HG02759 (cell line): ENCODE data around the gene G3BP1.
A peak's percentile ranks its signal among the peaks of the same experiment; 100 is the strongest.
"Not testable (repeated sequence)": the region's sequence is repeated elsewhere in the genome, so short reads cannot be mapped to it uniquely, and the experiment has no call there.

Source experiments
- ATAC-seq: cut with Tn5 transposase; IDR thresholded peaks from one replicate; pipeline ENCODE4 v1.9.1; 2021; ENCODE audit warnings: mild to moderate bottlenecking, moderate library complexity; ENCODE audit not compliant: unreplicated experiment

Gene G3BP1

GRCh38 chr5:151751593-151751992, 20.2 kb upstream of the G3BP1 start:
- ATAC-seq: no peak

GRCh38 chr5:151755383-151755782, 16.4 kb upstream of the G3BP1 start:
- ATAC-seq: no peak

- peak; percentile 18 for ATAC-seq
Measured at GRCh38 chr5:151757233-151758140, 14.3 kb upstream of the G3BP1 start.

GRCh38 chr5:151758141-151758429, 13.7 kb upstream of the G3BP1 start:
- peak; percentile 11 for ATAC-seq

- peak; percentile 96 for ATAC-seq
Measured at GRCh38 chr5:151758430-151759241, 13.1 kb upstream of the G3BP1 start, which contains the start of gene ATOX1. Gene ATOX1 (minus strand): TSS chr5:151758631. CDS start chr5:151758551, 80 bp downstream.

GRCh38 chr5:151764801-151765200, 7.0 kb upstream of the G3BP1 start:
- no peak for ATAC-seq

GRCh38 chr5:151766975-151767374, 4.8 kb upstream of the G3BP1 start:
- ATAC-seq: no peak

- ATAC-seq: peak; percentile 32
Measured at GRCh38 chr5:151770383-151771258, 1.1 kb upstream of the G3BP1 start.

- no peak for ATAC-seq
Measured at GRCh38 chr5:151772029-151772845, 483 bp downstream of the G3BP1 start.

GRCh38 chr5:151772846-151773561, 1.2 kb downstream of the G3BP1 start:
- ATAC-seq: no peak

GRCh38 chr5:151773951-151774350, 2.2 kb downstream of the G3BP1 start:
- no peak for ATAC-seq

- ATAC-seq: no peak
Measured at GRCh38 chr5:151775025-151775606, 3.4 kb downstream of the G3BP1 start.

- ATAC-seq: no peak
Measured at GRCh38 chr5:151779531-151780125, 7.9 kb downstream of the G3BP1 start.

- ATAC-seq: no peak
Measured at GRCh38 chr5:151780348-151780747, 8.6 kb downstream of the G3BP1 start.

- no peak for ATAC-seq
Measured at GRCh38 chr5:151781201-151781600, 9.4 kb downstream of the G3BP1 start.

- ATAC-seq: not testable (repeated sequence)
Measured at GRCh38 chr5:151783664-151784063, 11.9 kb downstream of the G3BP1 start.

GRCh38 chr5:151784141-151784540, 12.4 kb downstream of the G3BP1 start:
- no peak for ATAC-seq

- ATAC-seq: no peak
Measured at GRCh38 chr5:151786468-151786867, 14.7 kb downstream of the G3BP1 start.

GRCh38 chr5:151787817-151788216, 16.1 kb downstream of the G3BP1 start:
- no peak for ATAC-seq
